PC-3 (cell line): ENCODE results near the gene AAMP. TPM values are rescaled to one million over a fixed set of nuclear protein-coding genes. Genes with fewer than 3 reads are reported as not detected.

Source experiments
- ATAC-seq: fragments of 200-7000 bp; cut with Tn5 transposase; 2 replicates; pipeline ENCODE4 v1.9.1; 2020; ENCODE audit warnings: mild to moderate bottlenecking, moderate library complexity
- BruUV-seq: library from RNA; stranded (reverse); fragments of 400-500 nt; replicated peaks from 2 replicates; lab custom pipeline; 2021; lab: Mats Ljungman, UMichigan
- CTCF ChIA-PET: fragments of 300-600 bp; sonication (Branson Sonifier 250); formaldehyde crosslinking; loops from one replicate; lab custom pipeline; 2022; ENCODE audit warnings: antibody characterized with exemption; lab: Charles Lee
- POLR2A ChIA-PET: fragments of 300-600 bp; sonication (Branson Sonifier 250); formaldehyde crosslinking; loops from one replicate; lab custom pipeline; 2022; ENCODE audit warnings: antibody characterized with exemption; ENCODE audit not compliant: unreplicated experiment; lab: Charles Lee
- DNase-seq: peaks from one replicate; pipeline ENCODE4 v3.0.0-alpha.2; 2015
- H2AFZ ChIP-seq: fragments of 300-600 bp; sonication (generic); 2 replicates; pipeline ENCODE4 v1.6.0; 2016; ENCODE audit warnings: antibody characterized with exemption, low read length
- H3F3A ChIP-seq: fragments of 300-600 bp; sonication (generic); one replicate; pipeline ENCODE4 v1.6.0; 2017; ENCODE audit warnings: antibody characterized with exemption, low read length, control low read depth, mild to moderate bottlenecking; ENCODE audit not compliant: unreplicated experiment
- H3K27ac ChIP-seq: fragments of 300-600 bp; sonication (generic); 2 replicates; pipeline ENCODE4 v1.5.1; 2016; ENCODE audit warnings: mild to moderate bottlenecking, low read length
- H3K27me3 ChIP-seq: fragments of 300-600 bp; sonication (generic); 2 replicates; pipeline ENCODE4 v1.6.1; 2016; ENCODE audit warnings: low read length, mixed read lengths
- H3K36me3 ChIP-seq: fragments of 300-600 bp; sonication (generic); 2 replicates; pipeline ENCODE4 v1.6.1; 2016; ENCODE audit warnings: low read depth, mixed run types, low read length, mixed read lengths
- H3K4me1 ChIP-seq: fragments of 300-600 bp; sonication (generic); 2 replicates; pipeline ENCODE4 v1.5.1; 2016; ENCODE audit warnings: low read length; ENCODE audit not compliant: insufficient read depth
- H3K4me2 ChIP-seq: fragments of 300-600 bp; sonication (generic); 2 replicates; pipeline ENCODE4 v1.6.0; 2016; ENCODE audit warnings: low read length
- H3K4me3 ChIP-seq: fragments of 300-600 bp; sonication (generic); 2 replicates; pipeline ENCODE4 v1.5.1; 2016; ENCODE audit warnings: mild to moderate bottlenecking, low read length, mixed read lengths
- H3K79me2 ChIP-seq: fragments of 300-600 bp; sonication (generic); 2 replicates; pipeline ENCODE4 v1.6.1; 2017; ENCODE audit warnings: low read length, mixed read lengths
- H3K9ac ChIP-seq: fragments of 300-600 bp; sonication (generic); 2 replicates; pipeline ENCODE4 v1.6.0; 2016; ENCODE audit warnings: mild to moderate bottlenecking, low read length
- H3K9me2 ChIP-seq: fragments of 300-600 bp; sonication (generic); replicated peaks from 2 replicates; pipeline ENCODE4 v1.6.1; 2016; ENCODE audit warnings: mixed run types, low read length, mixed read lengths
- H3K9me3 ChIP-seq: fragments of 300-600 bp; sonication (generic); 2 replicates; pipeline ENCODE4 v1.6.1; 2016; ENCODE audit warnings: low read length, mixed read lengths
- H4K20me1 ChIP-seq: fragments of 300-600 bp; sonication (generic); 2 replicates; pipeline ENCODE4 v1.6.1; 2016; ENCODE audit warnings: low read length, mixed read lengths
- EZH2 ChIP-seq: fragments of 300-600 bp; sonication (generic); IDR thresholded peaks from one replicate; pipeline ENCODE4 v1.6.1; 2017; ENCODE audit warnings: antibody characterized with exemption, mild to moderate bottlenecking, low read length; ENCODE audit not compliant: unreplicated experiment
- EZH2phosphoT487 ChIP-seq: fragments of 300-600 bp; sonication (generic); IDR thresholded peaks from 2 replicates; pipeline ENCODE4 v1.6.1; 2018; ENCODE audit warnings: mild to moderate bottlenecking, antibody characterized with exemption, low read length, borderline replicate concordance
- intact Hi-C: fragments of 100-400 bp; cut with micrococcal nuclease; formaldehyde crosslinking; loops from 2 replicates; pipeline ENCODE4 v1.9.0; 2023
- total RNA-seq: library from RNA; depleted of rRNA; stranded (reverse); fragments of >200 nt; gene quantifications from 2 replicates; pipeline ENCODE4 v1.2.3, GENCODE V29; 2014
- TF ChIP-seq, protein P1 (sequence below): fragments of 300-600 bp; sonication (generic); conservative IDR thresholded peaks from 2 replicates; pipeline ENCODE4 v1.5.1; 2017; ENCODE audit warnings: antibody characterized with exemption, low read depth, mild to moderate bottlenecking, low read length

Gene AAMP
- total RNA-seq, 1 experiment from 2014 or later: 272 TPM

- no peak overlapping the region for H3K4me3 ChIP-seq
- no TSS peak for BruUV-seq
- no peaks in the 10 kb centered on the region for H3K9me3 ChIP-seq
- peaks cover 10% of the 10 kb centered on the region for H3K36me3 ChIP-seq
- no peaks in the 10 kb centered on the region for H3K9me2 ChIP-seq
- peaks cover 27% of the 10 kb centered on the region for H3K79me2 ChIP-seq
- DNase-seq: no peak
- POLR2A ChIA-PET: no interaction called here
- no peaks in the 10 kb centered on the region for H3F3A ChIP-seq
- no peak overlapping the region for H3K27ac ChIP-seq
- intact Hi-C loops: no loop called here
- H3K9ac ChIP-seq: no peak overlapping the region
- no peaks in the 10 kb centered on the region for H3K27me3 ChIP-seq
- TF ChIP-seq, protein P1, sequence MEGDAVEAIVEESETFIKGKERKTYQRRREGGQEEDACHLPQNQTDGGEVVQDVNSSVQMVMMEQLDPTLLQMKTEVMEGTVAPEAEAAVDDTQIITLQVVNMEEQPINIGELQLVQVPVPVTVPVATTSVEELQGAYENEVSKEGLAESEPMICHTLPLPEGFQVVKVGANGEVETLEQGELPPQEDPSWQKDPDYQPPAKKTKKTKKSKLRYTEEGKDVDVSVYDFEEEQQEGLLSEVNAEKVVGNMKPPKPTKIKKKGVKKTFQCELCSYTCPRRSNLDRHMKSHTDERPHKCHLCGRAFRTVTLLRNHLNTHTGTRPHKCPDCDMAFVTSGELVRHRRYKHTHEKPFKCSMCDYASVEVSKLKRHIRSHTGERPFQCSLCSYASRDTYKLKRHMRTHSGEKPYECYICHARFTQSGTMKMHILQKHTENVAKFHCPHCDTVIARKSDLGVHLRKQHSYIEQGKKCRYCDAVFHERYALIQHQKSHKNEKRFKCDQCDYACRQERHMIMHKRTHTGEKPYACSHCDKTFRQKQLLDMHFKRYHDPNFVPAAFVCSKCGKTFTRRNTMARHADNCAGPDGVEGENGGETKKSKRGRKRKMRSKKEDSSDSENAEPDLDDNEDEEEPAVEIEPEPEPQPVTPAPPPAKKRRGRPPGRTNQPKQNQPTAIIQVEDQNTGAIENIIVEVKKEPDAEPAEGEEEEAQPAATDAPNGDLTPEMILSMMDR: no peak
- TF ChIP-seq EZH2phosphoT487 (no peak), EZH2 (no peak)
- H2AFZ ChIP-seq: no peak overlapping the region
- H3K4me2 ChIP-seq: no peak overlapping the region
- H3K4me1 ChIP-seq: peaks cover 3% of the 10 kb centered on the region
- no peaks in the 10 kb centered on the region for H4K20me1 ChIP-seq
- CTCF ChIA-PET: no interaction called here
- no peak for ATAC-seq
Measured at GRCh38 chr2:218266316-218266979, 3.5 kb downstream of the AAMP start.

- peaks cover 10% of the 10 kb centered on the region for H3K36me3 ChIP-seq
- TF ChIP-seq, protein P1: no peak
- TF ChIP-seq EZH2: no peak
- no peak for TF ChIP-seq EZH2phosphoT487
- DNase-seq: no peak
- H3K9ac ChIP-seq: no peak overlapping the region
- no peak overlapping the region for H3K4me3 ChIP-seq
- no peaks in the 10 kb centered on the region for H3K4me1 ChIP-seq
- no peaks in the 10 kb centered on the region for H4K20me1 ChIP-seq
- no peak overlapping the region for H2AFZ ChIP-seq
- H3K27ac ChIP-seq: no peak overlapping the region
- POLR2A ChIA-PET: no interaction called here
- H3K9me3 ChIP-seq: no peaks in the 10 kb centered on the region
- no peak overlapping the region for H3K4me2 ChIP-seq
- peaks cover 19% of the 10 kb centered on the region for H3K79me2 ChIP-seq
- H3K27me3 ChIP-seq: no peaks in the 10 kb centered on the region
- no peaks in the 10 kb centered on the region for H3K9me2 ChIP-seq
- intact Hi-C loops: no loop called here
- H3F3A ChIP-seq: no peaks in the 10 kb centered on the region
- no peak for ATAC-seq
- CTCF ChIA-PET: no interaction called here
- BruUV-seq: no TSS peak
Measured at GRCh38 chr2:218265626-218266025, 4.3 kb downstream of the AAMP start.

- POLR2A ChIA-PET: no interaction called here
- Histone ChIP-seq H3K9me3 (no peaks in the 10 kb centered on the region), H3K9ac (no peak overlapping the region), H4K20me1 (no peaks in the 10 kb centered on the region), H3K4me2 (no peak overlapping the region), H3K27me3 (no peaks in the 10 kb centered on the region), H3K36me3 (peaks cover 10% of the 10 kb centered on the region), H3K27ac (no peak overlapping the region), H3K4me3 (no peak overlapping the region), H3K4me1 (no peaks in the 10 kb centered on the region), H3K9me2 (no peaks in the 10 kb centered on the region), H2AFZ (no peak overlapping the region), H3F3A (no peaks in the 10 kb centered on the region), H3K79me2 (peaks cover 18% of the 10 kb centered on the region)
- intact Hi-C loops: no loop called here
- DNase-seq (no peak), ATAC-seq (no peak)
- CTCF ChIA-PET: no interaction called here
- BruUV-seq: no TSS peak
- TF ChIP-seq EZH2phosphoT487: no peak
- TF ChIP-seq EZH2: no peak
- TF ChIP-seq, protein P1: no peak
Measured at GRCh38 chr2:218264773-218265561, 5.0 kb downstream of the AAMP start.
